ENCODE data around the gene LRRC26.

LRRC26 gene

DNA sequence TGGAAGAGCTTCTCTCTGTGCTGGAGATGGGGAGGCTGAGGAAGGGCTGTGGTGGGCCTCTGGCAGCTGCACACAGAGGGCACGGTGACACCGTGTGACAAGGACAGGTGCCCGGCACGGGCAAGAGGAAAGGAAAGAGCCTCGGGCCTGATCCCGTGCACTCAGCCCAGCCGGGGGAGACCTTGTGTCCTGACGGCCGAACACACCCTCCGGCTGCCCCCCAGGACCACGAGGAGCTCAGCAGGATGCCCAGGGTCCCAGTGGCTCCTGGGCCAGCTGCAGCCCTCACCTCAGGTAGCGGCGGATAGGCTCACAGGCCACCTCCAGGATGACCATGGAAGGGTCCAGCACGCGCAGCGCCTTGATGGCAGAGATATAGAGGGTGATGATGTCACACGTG, 13.0 kb upstream of the LRRC26 start:
- no peak for DNase-seq (ENCODE audit: low spot score)

DNA sequence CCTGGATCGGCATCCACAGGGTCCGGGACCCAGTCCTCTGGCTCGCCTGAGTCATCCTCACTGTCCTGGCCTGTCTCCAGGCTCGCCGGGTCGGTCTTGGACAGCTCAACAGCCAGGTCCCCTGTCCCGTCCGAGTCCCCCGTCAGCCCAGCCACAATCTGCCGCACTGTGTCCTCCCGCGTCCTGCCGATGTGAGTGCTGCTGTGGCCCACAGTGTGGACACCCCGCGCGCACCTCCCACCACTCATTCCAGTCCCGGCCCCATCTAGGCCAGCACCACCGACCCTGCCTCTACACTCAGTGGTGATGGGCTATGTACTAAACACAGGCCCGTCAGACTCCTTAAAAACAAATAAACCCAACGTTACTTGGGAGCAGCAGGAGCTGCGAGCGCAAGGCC, 11.8 kb upstream of the LRRC26 start:
- no peak for DNase-seq (ENCODE audit: low spot score)

DNA sequence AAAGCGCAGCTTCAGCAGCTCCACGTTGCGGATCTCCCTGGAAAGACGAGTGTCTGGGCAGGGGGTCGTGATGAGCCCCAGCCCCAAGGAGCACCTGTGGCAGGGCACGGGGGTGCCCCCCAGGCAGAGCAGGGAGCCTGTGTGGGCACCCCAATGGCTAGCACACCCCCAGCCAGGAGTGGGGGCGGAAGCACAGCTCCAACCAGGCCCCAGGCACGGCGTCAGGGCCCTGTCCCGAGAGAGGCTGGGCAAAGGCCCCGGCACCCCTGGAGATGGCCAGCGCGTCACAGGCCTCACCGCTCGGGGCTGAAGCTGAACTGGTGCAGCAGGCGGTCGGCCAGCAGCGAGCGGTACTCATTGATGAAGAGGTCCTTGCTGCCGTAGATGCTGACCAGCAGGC, 10.6 kb upstream of the LRRC26 start:
- DNase-seq (ENCODE audit: low spot score) = no peak

DNA sequence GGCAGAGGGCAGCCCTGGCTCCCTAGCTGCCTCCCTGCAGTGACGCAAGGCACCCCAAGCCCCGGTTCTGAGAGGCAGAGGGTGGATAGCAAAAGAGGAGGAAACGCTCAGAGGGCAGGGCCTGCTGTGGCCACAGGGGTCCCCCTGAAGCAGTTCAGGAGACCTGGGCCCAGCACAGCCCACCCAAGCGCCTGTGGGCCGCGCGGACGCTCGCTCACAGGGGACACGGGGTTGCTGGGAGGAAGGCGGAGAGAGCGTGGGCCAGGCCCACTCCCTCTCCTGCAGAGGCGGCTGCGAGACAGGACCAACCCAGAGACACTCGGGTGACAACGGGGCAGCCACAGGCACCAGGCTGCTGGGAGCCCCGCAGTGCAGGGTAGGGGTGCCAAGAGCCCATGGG, 9.9 kb upstream of the LRRC26 start:
- no peak for DNase-seq (ENCODE audit: low spot score)

DNA sequence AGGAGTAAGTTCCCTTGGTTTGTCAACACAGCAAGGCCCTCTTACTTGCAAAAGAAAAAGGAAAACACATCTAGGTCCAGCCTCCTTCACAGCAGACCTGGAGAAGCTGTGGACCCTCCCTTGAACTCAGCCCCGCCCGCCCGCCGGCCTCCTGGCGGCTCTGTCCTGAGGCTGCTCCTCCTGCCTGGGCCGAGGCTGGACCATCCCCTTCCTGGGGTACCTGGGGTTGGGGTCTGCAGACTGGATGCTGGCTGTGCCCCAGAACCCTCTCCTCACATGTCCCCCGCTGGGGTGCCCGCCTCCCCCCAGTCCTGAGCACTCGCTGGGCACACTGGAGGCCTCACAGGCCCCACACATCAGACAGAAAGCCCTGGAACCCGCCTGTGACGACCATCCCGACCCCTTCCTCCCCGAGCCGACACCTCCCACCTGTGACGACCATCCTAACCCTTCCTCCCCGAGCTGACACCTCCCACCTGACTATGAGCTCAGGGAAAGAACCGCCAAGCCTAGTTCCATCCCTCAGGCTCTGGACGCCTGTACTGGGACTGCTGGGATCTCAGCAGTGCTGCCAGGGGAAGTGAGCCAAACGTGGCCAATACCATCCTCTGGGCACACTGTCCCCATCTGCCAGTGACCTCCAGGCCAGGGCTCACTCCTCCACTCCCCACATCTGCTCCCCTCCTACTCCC, 9.2 kb upstream of the LRRC26 start:
- DNase-seq (ENCODE audit: low spot score) = no peak

DNA sequence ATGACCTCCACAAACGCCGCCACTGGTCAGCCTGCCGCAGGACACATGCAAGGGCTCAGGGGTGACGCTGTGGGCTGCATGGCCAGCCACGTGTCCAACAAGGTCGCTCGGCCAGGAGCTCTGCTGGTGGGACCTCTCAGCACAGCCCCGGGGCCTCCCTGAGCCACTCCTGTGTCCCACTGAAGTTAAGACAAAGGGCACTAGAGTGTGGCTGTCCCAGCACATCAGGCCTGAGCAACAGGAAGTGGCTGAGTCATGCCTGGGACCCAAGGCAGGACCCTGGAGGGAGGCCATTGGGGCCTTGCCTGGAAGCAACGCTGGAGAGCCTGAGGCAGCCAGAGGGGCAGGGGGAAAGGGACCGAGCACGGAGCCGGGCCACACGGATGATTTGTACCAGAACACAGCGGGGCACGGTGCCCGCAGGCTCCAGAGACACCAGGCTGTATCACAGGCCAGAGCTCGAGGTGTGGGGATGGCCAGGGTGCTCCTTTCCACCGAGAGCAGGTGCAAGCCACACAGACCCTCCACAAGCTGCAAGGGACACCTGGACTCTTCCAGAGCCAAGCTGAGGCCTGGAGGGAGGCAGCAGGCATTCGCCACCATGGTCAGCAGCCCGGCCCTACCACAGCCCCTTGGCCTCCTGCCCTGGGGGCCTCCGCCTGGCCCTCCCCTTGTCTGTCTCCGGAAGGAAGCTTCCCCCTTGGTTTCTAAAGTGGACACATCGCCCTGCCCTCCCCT, 8.5 kb upstream of the LRRC26 start:
- DNase-seq (ENCODE audit: low spot score) = no peak

DNA sequence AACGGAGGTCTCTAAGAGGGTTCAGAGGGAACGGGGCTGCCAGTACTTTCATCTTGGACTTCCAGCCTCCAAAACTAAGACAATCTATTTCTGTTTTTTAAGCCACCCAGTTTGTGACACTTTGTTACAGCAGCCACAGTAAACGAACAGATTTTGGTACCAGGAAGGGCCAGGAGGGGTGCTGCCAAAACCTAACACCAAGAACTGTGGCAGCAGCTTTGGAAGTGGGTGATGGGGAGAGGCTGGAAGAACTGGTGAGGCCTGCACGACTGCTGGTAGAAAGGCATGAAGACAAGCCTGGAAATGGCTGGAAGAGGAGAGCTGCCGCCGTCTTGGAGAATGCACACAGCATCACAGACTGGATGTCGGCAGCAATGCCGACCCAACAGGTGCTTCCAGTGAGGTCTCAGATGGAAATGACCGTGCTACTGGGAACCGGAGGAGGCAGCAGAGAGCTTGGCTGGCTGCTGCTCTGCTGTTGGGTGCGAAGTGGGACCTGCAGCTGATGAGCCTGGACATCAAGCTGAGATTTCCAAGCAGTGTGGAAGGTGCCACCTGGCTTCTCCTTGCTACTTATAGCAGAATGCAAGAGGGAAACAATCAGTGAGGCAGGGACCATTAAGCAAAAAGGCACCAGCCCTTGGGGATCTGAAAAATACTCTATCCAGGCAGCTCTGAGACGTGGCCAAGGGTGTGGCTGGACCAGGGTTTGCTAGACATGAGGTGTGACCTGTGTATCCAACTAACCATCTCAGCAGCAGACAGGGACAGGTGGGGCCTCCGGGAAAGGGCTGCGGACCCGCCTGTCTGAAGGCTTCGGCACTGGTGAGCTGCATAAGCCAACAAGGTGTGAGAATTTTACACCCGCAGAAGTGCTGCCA, 6.7 kb upstream of the LRRC26 start:
- DNase-seq (ENCODE audit: low spot score) = peak; percentile 73

DNA sequence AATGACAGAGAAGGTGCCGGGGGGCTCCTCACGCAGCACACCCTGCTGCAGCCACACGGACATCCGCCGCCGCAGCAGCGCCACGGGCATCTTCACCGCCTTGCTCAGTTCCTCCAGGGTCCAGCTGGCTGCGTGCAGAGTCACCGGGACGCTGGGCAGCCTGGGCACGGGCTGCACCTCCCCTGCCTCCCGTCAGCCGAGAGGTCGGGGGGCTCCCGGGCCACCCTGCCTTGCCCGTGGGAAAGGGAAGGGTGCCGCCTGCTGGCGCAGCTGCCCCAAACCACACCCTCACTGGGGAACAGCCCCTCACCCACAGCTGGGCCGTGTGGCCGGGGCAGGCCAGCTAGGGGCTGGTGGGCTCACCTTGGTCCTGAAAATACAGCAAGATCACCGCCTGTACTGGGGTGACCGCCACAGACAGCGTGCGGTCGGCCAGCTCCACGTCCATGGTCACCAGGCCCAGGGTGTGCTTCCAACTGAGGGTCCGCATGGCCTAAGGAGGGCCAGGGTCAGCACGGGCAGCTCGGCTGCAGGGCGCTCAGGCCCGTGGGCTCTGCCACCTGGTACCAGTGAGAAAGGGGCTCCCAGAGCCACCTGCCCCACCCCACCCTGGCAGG, 5.6 kb upstream of the LRRC26 start:
- no peak for DNase-seq (ENCODE audit: low spot score)

DNA sequence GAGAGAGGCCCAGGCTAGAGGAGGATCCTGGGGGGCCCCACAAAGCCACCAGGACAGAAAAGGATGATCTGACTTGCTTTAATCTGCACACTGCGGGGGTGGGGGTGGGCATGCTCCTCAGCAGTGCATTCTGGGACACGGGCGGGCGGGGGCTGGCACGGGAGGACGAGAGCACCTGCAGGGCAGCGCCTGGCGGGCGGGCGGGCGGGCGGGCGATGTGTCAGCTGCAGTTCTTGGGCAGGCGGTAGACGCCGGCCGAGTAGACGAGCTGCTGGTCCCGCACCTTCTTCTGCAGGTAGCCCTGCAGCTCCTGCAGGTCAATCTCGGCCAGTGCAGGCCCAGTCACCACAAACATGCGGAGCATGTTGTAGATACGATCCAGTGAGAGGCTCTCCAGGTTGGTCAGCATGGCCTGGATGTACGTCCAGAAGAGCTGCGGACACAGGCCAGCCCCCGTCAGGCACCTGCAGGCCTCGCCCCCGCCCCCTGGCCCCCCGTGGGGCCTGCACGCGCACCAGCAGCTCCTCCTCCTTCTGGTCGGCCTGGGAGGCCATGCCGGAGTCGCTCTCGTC, 5.0 kb upstream of the LRRC26 start:
- no peak for DNase-seq (ENCODE audit: low spot score)

DNA sequence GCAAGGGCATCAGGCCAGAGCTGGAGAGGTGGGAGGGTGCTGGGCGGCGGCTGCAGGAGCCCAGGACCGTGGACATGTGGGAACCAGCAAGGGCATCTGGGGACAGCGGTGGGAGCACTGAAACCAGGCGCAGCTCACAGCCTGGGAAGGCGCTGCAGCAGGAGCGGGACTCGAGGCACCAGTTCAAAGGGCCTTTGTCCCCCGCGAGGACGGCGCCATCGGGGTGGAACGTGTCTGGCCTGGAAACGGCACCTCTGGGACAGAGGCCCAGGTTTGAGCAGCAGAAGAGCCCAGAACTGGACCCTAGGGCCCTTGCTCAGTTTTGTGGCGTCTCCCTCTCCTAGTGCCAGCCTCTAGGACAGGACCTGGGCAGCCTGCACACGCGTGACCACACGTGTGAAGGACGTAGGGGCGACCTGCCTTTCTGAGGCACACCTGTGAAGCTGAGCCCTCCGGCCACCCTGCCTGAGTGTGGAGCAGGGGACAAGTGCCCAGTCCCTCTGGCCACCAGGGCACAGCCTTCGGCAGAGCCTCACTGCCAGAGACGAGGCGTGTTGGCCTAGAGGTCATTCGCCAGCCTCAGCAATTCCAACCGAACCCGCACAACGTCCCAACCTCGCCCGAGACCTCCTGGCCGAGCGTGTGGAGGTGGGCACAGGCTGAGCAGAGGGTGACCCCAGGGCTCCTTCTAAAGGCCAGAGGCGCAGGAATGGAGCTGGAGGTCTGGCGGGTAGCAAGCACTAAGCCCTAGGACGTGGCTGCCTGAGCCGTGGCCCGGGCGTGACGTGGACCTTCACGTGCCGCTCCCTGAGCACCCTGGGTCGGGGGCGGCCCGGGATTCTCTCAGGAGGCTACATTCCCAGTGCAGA, 4.2 kb upstream of the LRRC26 start:
- DNase-seq (ENCODE audit: low spot score) = no peak

DNA sequence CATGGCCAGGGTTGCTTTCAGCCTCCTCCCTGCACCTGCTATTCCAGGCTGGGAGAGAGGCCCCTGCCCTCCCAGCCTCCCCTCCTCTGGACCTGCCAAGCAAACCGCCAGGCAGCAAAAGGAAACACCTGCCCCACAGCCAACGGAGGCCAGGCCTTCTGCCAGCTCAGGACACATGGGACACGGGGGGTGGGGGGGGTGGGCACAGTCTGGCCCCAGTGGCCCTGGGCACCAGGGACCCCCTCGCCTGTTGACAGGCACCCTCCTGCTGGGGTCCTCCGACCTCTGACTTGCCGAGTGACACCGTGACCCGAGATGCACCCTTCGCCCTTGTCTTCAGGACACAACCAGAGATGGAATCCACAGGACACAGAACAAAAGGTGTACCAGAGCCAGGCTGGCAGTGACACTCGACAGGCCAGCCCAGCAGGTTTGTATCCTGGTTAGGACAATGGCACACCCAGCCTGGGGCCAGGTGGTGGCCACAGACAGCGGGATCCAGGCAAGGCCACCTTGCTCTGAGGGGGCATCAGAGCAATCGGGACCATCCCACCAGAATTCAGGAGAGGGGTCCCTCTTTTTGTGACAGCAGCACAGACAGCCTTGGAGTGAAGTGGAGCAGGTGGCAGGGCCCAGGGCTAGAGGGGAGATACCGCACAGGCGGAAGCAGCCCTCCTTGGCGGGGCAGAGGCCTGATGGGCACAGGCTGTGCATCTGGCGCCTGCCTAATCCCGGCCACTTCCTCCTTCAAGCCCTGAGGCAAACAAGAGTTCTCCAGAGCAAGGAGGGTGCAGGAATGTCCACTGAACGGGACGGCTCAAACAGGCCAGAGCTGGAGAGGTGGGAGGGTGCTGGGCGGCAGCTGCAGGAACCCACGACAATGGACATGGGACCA, 3.3 kb upstream of the LRRC26 start:
- no peak for DNase-seq (ENCODE audit: low spot score)

DNA sequence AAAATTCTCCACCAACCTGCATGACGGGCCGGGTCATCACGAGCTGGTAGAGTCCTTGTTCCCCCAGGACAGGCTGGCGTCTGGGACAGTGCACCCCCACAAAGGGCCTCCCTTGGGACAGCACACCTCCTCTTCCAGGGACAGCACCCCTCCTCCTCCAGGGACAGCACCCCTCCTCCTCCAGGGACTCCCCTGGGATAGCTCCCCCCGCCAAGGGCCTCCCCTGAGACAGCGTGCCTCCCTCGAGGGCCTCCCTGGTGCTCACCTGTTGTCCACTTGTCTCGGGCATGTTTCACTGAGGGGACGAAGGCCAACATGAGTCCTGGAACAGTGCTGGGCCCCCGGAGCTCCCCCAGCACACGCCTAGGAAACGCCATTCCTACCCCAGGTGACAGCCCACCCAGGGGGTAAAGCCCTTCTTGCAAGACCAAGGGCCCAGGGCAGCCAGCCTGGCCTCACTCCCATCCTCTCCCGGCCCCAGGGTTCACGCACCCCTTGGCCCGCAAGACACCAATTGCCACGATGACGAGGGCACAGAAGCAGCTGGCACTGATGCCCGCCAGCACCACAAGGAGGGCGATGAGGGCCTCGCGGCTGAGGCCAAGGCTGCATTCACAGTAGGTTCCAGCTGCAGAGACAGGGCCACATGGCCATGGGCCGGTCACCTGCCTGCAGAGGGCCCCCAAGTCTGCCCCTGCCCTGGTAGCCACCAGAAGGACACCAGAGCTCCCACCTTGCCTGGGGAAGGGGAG, 1.5 kb upstream of the LRRC26 start:
- no peak for DNase-seq (ENCODE audit: low spot score)

DNA sequence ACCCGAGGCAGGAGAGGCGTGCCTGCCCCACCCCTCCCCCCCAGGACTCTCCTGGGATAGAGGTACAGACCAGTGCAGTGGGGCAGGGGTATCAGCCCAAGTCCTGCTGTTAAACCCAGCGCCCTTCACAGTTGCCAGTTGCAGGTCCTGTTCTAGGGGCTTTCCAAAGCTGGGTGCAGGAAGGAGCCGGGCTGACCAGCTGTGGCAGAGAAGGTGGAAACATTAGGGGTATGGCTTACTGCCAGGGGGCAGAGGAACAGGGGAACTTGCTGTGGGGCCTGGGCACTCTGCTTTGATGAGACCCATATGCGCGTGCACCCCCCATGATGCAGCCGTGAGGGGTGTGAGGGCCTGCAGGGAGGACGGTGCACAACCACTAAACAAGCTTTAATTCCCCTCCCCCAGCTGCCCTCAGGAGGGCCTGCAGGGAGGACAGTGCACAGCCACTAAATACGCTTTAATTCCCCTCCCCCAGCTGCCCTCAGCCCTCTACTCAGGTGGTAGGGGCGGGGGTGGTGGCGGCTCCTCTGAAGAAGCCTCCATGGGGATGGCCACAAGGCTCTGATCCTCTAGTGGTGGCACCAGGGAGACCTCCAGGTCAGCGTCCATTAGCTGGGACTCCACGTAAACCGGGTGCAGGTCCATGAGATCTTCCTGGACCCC, 766 bp upstream of the LRRC26 start:
- no peak for DNase-seq (ENCODE audit: low spot score)

DNA sequence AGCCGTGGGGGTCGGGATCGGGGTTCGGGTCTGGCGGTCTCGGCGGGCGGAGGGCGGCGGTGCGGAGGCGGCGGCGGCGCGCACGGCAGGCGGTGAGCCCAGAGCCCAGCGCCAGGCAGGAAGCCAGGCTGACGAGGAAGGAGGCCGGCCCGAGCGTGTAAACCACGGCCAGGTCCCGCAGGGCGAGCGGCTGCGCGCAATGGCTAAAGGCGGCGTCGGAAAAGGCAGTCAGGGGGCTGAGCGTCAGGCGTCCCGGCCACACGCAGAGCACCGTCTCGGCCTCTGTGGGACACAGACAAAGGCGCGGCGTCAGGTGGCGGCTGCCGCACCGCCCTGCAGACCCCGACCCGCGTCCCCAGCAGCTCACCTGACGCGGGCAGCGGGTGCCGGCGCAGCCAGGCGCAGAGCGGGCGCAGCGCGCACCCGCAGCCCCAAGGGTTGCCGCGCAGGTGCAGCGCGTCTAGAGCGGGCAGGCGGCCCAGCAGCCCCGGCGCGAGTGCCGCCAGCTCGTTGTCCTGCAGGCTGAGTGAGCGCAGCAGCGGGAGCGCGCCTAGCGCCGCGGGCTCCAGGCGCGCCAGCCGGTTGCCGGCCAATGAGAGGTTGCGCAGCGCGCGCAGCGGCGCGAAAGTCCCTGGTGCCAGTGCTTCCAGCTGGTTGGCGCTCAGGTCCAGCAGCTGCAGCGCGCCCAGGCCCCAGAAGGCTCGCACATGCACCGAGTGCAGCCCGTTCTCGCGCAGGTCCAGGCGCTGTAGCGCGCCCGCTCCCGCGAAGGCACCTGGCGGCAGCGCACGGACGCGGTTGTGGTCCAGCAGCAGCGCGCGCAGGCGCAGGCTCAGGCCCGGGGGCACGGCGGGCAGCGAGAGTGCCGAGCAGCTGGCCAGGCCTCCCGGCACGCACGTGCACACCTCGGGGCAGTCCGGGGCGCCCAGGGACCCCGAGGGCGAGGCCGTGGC, 671 bp downstream of the LRRC26 start:
- DNase-seq (ENCODE audit: low spot score) = no peak

DNA sequence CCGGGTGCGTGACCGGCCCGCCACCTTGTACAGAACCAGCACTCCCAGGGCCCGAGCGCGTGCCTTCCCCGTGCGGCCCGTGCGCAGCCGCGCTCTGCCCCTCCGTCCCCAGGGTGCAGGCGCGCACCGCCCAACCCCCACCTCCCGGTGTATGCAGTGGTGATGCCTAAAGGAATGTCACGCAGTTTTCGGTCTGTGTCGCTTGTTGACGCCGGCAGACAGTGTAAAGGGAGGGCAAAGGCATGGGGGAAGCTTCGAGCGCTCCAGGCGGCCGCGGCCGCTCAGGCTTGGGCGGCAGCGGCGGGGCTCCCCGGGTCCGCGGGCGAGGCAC, 1.3 kb downstream of the LRRC26 start:
- DNase-seq (ENCODE audit: low spot score) = no peak

DNA sequence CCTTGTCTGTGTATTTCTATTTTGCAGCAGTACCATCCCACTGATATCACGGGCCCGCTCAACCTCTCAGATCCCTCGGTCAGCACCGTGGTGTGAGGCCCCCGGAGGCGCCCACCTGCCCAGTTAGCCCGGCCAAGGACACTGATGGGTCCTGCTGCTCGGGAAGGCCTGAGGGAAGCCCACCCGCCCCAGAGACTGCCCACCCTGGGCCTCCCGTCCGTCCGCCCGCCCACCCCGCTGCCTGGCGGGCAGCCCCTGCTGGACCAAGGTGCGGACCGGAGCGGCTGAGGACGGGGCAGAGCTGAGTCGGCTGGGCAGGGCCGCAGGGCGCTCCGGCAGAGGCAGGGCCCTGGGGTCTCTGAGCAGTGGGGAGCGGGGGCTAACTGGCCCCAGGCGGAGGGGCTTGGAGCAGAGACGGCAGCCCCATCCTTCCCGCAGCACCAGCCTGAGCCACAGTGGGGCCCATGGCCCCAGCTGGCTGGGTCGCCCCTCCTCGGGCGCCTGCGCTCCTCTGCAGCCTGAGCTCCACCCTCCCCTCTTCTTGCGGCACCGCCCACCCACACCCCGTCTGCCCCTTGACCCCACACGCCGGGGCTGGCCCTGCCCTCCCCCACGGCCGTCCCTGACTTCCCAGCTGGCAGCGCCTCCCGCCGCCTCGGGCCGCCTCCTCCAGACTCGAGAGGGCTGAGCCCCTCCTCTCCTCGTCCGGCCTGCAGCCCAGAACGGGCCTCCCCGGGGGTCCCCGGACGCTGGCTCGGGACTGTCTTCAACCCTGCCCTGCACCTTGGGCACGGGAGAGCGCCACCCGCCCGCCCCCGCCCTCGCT, 1.9 kb downstream of the LRRC26 start:
- no peak for DNase-seq (ENCODE audit: low spot score)

DNA sequence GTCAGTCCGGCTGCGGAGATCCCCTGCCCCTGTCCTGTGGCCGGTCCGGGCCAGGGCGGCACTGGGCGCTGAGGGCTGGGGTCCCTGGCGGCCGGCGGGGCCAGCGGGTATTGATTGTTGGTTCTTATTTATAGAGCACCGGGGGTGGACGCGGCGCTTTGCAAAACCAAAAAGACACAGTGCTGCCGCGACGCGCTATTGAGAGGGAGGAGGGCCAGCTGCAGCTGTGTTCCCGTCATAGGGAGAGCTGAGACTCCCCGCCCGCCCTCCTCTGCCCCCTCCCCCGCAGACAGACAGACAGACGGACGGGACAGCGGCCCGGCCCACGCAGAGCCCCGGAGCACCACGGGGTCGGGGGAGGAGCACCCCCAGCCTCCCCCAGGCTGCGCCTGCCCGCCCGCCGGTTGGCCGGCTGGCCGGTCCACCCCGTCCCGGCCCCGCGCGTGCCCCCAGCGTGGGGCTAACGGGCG, 2.5 kb downstream of the LRRC26 start:
- no peak for DNase-seq (ENCODE audit: low spot score)
